PFSK-1 (cell line): ENCODE results near the gene NRSN2.

Source experiments
- TF ChIP-seq, protein P1 (sequence below), 2 experiments: IDR thresholded peaks; 2 replicates each; pipeline versions ENCODE4 v1.6.1 to v1.8.0; 2011 to 2012; ENCODE audit warnings: low read depth in 2 of 2, low read length in 2 of 2, control low read depth in 1 of 2, inconsistent platforms in 1 of 2, mild to moderate bottlenecking in 1 of 2, moderate library complexity in 1 of 2; ENCODE audit not compliant: insufficient read depth in 1 of 2

NRSN2 gene

GRCh38 chr20:404088-404487 lies 57.2 kb downstream of the NRSN2 start:
- TF ChIP-seq, protein P1, sequence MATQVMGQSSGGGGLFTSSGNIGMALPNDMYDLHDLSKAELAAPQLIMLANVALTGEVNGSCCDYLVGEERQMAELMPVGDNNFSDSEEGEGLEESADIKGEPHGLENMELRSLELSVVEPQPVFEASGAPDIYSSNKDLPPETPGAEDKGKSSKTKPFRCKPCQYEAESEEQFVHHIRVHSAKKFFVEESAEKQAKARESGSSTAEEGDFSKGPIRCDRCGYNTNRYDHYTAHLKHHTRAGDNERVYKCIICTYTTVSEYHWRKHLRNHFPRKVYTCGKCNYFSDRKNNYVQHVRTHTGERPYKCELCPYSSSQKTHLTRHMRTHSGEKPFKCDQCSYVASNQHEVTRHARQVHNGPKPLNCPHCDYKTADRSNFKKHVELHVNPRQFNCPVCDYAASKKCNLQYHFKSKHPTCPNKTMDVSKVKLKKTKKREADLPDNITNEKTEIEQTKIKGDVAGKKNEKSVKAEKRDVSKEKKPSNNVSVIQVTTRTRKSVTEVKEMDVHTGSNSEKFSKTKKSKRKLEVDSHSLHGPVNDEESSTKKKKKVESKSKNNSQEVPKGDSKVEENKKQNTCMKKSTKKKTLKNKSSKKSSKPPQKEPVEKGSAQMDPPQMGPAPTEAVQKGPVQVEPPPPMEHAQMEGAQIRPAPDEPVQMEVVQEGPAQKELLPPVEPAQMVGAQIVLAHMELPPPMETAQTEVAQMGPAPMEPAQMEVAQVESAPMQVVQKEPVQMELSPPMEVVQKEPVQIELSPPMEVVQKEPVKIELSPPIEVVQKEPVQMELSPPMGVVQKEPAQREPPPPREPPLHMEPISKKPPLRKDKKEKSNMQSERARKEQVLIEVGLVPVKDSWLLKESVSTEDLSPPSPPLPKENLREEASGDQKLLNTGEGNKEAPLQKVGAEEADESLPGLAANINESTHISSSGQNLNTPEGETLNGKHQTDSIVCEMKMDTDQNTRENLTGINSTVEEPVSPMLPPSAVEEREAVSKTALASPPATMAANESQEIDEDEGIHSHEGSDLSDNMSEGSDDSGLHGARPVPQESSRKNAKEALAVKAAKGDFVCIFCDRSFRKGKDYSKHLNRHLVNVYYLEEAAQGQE (IDR thresholded peaks at IDR 0.05; ENCODE audit: insufficient read depth in 1 of 2, low read depth in 2 of 2, low read length in 2 of 2), result no peak
